GM23248 (cell line): ENCODE measurements around the gene SEZ6L2.

Experiments used
- EZH2 ChIP-seq: fragments of 200-600 bp; sonication (generic); IDR thresholded peaks from 2 replicates; pipeline ENCODE4 v1.6.1; 2018; ENCODE audit warnings: antibody characterized with exemption, mild to moderate bottlenecking; ENCODE audit not compliant: insufficient read depth, poor library complexity, severe bottlenecking
- EZH2phosphoT487 ChIP-seq: fragments of 200-600 bp; sonication (generic); IDR thresholded peaks from 2 replicates; pipeline ENCODE4 v1.6.1; 2018; ENCODE audit warnings: antibody characterized with exemption, moderate library complexity, mild to moderate bottlenecking, low read depth; ENCODE audit not compliant: insufficient read depth

DNA sequence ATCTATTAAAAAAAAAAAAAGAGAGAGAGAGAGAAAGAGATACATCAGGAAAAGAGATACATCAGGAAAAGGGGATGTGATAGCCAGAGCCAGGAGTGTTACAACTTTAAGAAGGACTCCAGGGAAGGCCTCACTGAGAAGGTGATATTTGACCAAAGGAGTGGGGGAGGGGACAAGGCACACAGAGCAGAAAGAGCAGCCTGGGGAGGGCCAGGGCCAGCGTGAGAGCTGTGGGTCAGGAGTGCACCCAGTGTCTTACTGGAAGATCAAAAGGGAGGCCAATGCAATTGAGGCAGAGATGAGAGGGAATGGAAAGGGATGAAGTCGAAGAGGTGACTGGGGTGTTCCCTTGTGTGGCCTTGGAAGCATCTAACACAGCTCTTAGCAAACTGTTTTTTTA lies 8.6 kb upstream of the SEZ6L2 start:
- no peak for TF ChIP-seq EZH2phosphoT487
- TF ChIP-seq EZH2, result no peak
